Stimulated activated naive CD8-positive, alpha-beta T cell treated with anti-CD3 and anti-CD28 coated beads, Interleukin-15, amount 100 ng/mL, for 72 hours (primary cell): Measurements from ENCODE around the gene CCDC116.
"Not testable (repeated sequence)": the region's sequence is repeated elsewhere in the genome, so short reads cannot be mapped to it uniquely, and the experiment has no call there.

ENCODE experiments used
- ATAC-seq: fragments of 150-1000 bp; cut with Tn5 transposase; 2 replicates; pipeline ENCODE4 v1.10.0; 2021; ENCODE audit warnings: mild to moderate bottlenecking, moderate library complexity
- DNase-seq, 2 donors: peaks; one replicate each; pipeline ENCODE4 v3.0.0; 2021 to 2022
- H3K27ac Mint-ChIP-seq, 2 donors: one replicate each; pipeline ENCODE4 v1.8.0; 2022; ENCODE audit warnings: mild to moderate bottlenecking in 2 of 2, mixed read lengths in 2 of 2, moderate library complexity in 2 of 2
- H3K27me3 Mint-ChIP-seq: one replicate; pipeline ENCODE4 v1.8.0; 2022; ENCODE audit warnings: mixed read lengths
- H3K4me1 Mint-ChIP-seq: one replicate; pipeline ENCODE4 v1.8.0; 2022; ENCODE audit warnings: mild to moderate bottlenecking, mixed read lengths
- H3K4me3 Mint-ChIP-seq, 2 donors: one replicate each; pipeline ENCODE4 v1.8.0; 2022; ENCODE audit warnings: mild to moderate bottlenecking in 2 of 2, mixed read lengths in 2 of 2, moderate library complexity in 1 of 2
- H3K9me3 Mint-ChIP-seq, 2 donors: one replicate each; pipeline ENCODE4 v1.8.0; 2022; ENCODE audit warnings: mixed read lengths in 2 of 2

CCDC116 gene

GRCh38 chr22:21635771-21636510 lies 3.4 kb downstream of the CCDC116 start:
- Mint-ChIP-seq H3K4me1 (peaks cover 23% of the 10 kb centered on the region), H3K27ac (peak overlapping the region in 1 of 2 donors; percentile 33), H3K4me3 (no peak overlapping the region), H3K27me3 (peaks cover 7% of the 10 kb centered on the region), H3K9me3 (no peaks in the 10 kb centered on the region)
- DNase-seq (no peak), ATAC-seq (no peak)

- Mint-ChIP-seq H3K27me3 (peaks cover 11% of the 10 kb centered on the region), H3K9me3 (no peaks in the 10 kb centered on the region), H3K4me1 (peaks cover 23% of the 10 kb centered on the region), H3K4me3 (no peak overlapping the region), H3K27ac (no peak overlapping the region)
- no peak for ATAC-seq
- no peak for DNase-seq
Observed at GRCh38 chr22:21636629-21637218, 4.2 kb downstream of the CCDC116 start.

- peaks cover 24% of the 10 kb centered on the region for H3K4me1 Mint-ChIP-seq
- H3K27ac Mint-ChIP-seq, ATAC-seq, DNase-seq, H3K9me3 Mint-ChIP-seq, H3K4me3 Mint-ChIP-seq: not testable (repeated sequence)
- H3K27me3 Mint-ChIP-seq: peaks cover 11% of the 10 kb centered on the region
Observed at GRCh38 chr22:21637450-21637849, 4.9 kb downstream of the CCDC116 start.

- no peak overlapping the region for H3K27ac Mint-ChIP-seq
- DNase-seq (no peak), ATAC-seq (no peak)
- peaks cover 11% of the 10 kb centered on the region for H3K27me3 Mint-ChIP-seq
- no peaks in the 10 kb centered on the region for H3K9me3 Mint-ChIP-seq
- peaks cover 37% of the 10 kb centered on the region for H3K4me1 Mint-ChIP-seq
- H3K4me3 Mint-ChIP-seq: no peak overlapping the region
Observed at GRCh38 chr22:21639359-21639758, 6.8 kb downstream of the CCDC116 start.

GRCh38 chr22:21640810-21641209 lies 8.2 kb downstream of the CCDC116 start:
- Mint-ChIP-seq H3K9me3 (no peaks in the 10 kb centered on the region), H3K27ac (no peak overlapping the region), H3K27me3 (peaks cover 11% of the 10 kb centered on the region), H3K4me3 (peak overlapping the region; percentile 73 to 93), H3K4me1 (peaks cover 37% of the 10 kb centered on the region)
- ATAC-seq (no peak), DNase-seq (no peak)

- Mint-ChIP-seq H3K27me3 (peaks cover 11% of the 10 kb centered on the region), H3K9me3 (no peaks in the 10 kb centered on the region), H3K4me1 (peaks cover 42% of the 10 kb centered on the region), H3K4me3 (peak overlapping the region; percentile 73 to 93), H3K27ac (peak overlapping the region in 1 of 2 donors; percentile 97)
- DNase-seq (no peak), ATAC-seq (no peak)
Observed at GRCh38 chr22:21641417-21641788, 8.8 kb downstream of the CCDC116 start.

- Mint-ChIP-seq H3K27ac (peak within 1 kb of the TSS; percentile 94 to 97), H3K9me3 (no peaks in the 10 kb centered on the region), H3K27me3 (peaks cover 11% of the 10 kb centered on the region), H3K4me3 (peak within 1 kb of the TSS; percentile 73 to 93), H3K4me1 (peaks cover 48% of the 10 kb centered on the region)
- DNase-seq (peak; percentile 98 to 99), ATAC-seq (peak; percentile 98)
Observed at GRCh38 chr22:21641789-21642583, 9.4 kb downstream of the CCDC116 start, which contains the start of gene SDF2L1. Gene SDF2L1, plus strand, starts transcription at chr22:21642302. Its CDS starts 35 bp downstream, at chr22:21642337.

GRCh38 chr22:21642584-21643448 lies 10.3 kb downstream of the CCDC116 start:
- peak overlapping the region; percentile 73 to 93 for H3K4me3 Mint-ChIP-seq
- peak overlapping the region; percentile 94 to 97 for H3K27ac Mint-ChIP-seq
- H3K4me1 Mint-ChIP-seq: peaks cover 49% of the 10 kb centered on the region
- peaks cover 11% of the 10 kb centered on the region for H3K27me3 Mint-ChIP-seq
- no peaks in the 10 kb centered on the region for H3K9me3 Mint-ChIP-seq
- ATAC-seq (peak; percentile 22), DNase-seq (peak; percentile 63 to 67)

GRCh38 chr22:21643533-21644357 lies 11.2 kb downstream of the CCDC116 start:
- Mint-ChIP-seq H3K4me1 (peaks cover 49% of the 10 kb centered on the region), H3K9me3 (no peaks in the 10 kb centered on the region), H3K27me3 (peaks cover 11% of the 10 kb centered on the region), H3K27ac (no peak overlapping the region), H3K4me3 (peak overlapping the region; percentile 73 to 93)
- DNase-seq (no peak), ATAC-seq (no peak)

GRCh38 chr22:21645513-21645912 lies 13.0 kb downstream of the CCDC116 start:
- not testable (repeated sequence) for DNase-seq, H3K27me3 Mint-ChIP-seq, H3K9me3 Mint-ChIP-seq, H3K4me3 Mint-ChIP-seq, H3K27ac Mint-ChIP-seq, ATAC-seq
- peaks cover 59% of the 10 kb centered on the region for H3K4me1 Mint-ChIP-seq

- H3K9me3 Mint-ChIP-seq: no peaks in the 10 kb centered on the region
- H3K27ac Mint-ChIP-seq: peak overlapping the region; percentile 48 to 80
- ATAC-seq (peak; percentile 24), DNase-seq (peak; percentile 72 to 76)
- H3K4me1 Mint-ChIP-seq: peaks cover 58% of the 10 kb centered on the region
- no peaks in the 10 kb centered on the region for H3K27me3 Mint-ChIP-seq
- no peak overlapping the region for H3K4me3 Mint-ChIP-seq
Observed at GRCh38 chr22:21646608-21647590, 14.3 kb downstream of the CCDC116 start.

GRCh38 chr22:21650280-21650679 lies 17.7 kb downstream of the CCDC116 start:
- Mint-ChIP-seq H3K4me3 (peak overlapping the region; percentile 97), H3K27ac (no peak overlapping the region), H3K9me3 (no peaks in the 10 kb centered on the region), H3K4me1 (peaks cover 46% of the 10 kb centered on the region), H3K27me3 (no peaks in the 10 kb centered on the region)
- ATAC-seq: no peak
- DNase-seq: no peak

- peak overlapping the region; percentile 97 for H3K4me3 Mint-ChIP-seq
- H3K9me3 Mint-ChIP-seq: no peaks in the 10 kb centered on the region
- no peak for ATAC-seq
- no peaks in the 10 kb centered on the region for H3K27me3 Mint-ChIP-seq
- H3K27ac Mint-ChIP-seq: peak overlapping the region; percentile 90 to 98
- no peak for DNase-seq
- H3K4me1 Mint-ChIP-seq: peaks cover 46% of the 10 kb centered on the region
Observed at GRCh38 chr22:21650823-21651520, 18.4 kb downstream of the CCDC116 start.
